CD4-positive, alpha-beta T cell treated with Interleukin-15 for 1 hour (primary cell): ENCODE data around the gene NARF.

ENCODE experiments used
- DNase-seq: peaks from one replicate; pipeline ENCODE4 v3.0.0-alpha.2; 2020

Gene NARF

DNA sequence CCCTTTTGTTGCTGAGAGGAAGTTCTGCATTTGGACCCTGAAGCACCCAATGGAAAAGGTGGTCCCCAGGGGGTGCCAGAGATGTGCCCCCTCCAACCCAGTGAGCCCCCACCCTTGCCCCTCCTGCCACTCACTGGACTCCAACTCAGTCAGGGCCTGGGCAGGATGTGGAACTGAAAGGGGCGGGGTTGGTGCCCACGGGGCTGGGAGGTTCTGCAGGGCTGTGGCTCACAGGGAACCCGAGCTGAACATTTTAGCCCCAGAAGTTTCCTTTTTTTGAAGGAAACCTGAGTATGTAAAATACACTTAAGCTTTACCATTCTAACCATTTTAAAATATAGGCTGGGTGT, 24.4 kb upstream of the NARF start:
- peak; percentile 36 for DNase-seq

DNA sequence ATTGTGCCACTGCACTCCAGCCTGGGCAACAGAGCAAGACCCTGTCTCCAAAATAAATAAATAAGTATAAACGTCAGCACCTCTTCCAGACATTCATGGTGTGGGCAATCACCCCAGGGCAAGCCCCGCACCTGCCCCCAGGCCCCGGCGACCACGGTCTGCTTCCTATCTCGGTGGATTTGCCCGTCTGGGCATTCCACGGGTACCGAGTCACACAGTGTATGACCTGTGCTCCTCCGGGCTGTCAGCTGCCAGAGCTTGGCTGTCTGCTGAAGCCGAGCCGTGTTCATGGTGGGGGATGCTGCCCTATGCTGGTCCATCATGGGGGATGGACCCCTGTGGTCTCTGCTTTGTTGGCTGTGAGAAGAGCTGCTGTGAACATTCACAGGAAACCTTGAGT, 23.4 kb upstream of the NARF start:
- DNase-seq, result no peak

DNA sequence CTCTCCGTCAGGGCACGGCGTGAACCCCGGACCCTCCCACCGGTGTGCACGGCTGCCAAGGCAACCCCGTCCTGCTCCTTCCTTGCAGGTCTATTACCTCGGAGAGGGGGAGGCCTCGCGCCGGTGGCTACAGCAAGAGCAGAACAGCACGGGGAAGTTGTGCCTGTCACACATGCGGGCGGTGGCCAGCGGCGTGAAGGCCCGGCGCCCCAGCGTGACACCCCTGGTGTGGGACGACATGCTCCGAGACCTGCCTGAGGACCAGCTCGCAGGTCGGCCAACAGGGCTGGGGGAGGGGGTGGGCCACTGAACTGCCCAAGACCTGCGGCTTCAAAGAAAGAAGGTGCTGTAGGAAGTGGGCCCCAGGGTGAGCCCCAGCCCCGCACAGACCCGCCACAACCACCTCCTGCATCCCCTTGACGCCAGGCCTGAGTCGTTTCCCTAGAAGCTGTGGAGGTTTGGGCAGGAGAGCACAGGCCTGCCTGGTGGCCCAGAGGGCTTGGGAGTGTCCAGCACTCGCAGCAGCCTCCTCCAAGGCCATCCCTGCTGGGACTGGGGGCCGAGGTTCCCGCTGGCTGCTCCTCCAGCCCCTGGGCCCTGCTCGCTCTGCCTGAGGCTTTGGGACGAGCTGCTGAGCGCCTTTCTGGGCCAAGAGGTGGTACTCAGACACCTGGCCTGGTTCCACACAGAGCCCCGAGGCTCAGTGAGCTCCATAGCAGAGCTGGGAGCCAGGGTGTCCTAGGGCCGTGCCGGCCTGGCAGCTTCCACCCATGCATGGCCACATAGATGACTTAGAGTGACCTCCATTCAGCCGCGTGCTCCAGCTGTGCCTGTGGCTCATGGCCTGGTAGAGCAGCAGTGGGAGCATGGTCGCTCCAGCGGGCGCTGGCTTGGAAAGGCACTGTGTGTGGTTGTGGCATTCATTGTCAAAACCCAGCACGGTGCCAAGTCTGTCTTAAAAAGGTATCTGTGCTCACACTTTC, 22.6 kb upstream of the NARF start:
- DNase-seq, result no peak

DNA sequence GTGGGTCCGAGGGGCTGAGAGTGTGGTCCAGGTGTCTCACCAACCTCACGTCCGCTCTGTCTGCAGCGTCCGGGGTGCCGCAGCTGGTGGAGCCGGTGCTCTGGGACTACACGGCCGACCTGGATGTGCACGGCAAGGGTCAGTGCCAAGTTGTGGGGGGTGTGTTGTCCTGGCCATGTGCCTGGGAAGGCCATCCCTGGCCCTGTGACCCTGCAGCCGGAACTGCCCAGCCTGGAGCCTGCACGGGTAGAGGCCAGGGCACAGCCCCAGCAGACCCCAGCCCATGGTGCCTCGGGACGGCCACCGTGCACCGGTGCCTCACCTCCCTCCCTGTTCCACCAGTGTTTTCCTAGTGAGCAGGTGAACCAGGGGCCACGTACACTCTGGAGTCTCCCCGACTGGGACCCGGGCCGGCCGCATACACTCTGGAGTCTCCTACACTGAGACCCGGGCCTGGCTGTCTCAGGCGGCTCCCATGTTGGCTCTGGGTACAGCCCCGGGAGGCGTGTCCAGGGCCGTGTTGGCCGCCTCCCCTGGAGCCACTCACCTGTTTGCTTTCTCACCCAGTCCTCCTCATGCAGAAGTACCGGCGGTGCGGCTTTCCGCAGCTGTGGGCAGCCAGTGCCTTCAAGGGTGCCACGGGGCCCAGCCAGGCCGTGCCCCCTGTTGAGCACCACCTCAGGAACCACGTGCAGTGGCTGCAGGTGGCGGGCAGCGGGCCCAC, 21.8 kb upstream of the NARF start:
- DNase-seq, result no peak

DNA sequence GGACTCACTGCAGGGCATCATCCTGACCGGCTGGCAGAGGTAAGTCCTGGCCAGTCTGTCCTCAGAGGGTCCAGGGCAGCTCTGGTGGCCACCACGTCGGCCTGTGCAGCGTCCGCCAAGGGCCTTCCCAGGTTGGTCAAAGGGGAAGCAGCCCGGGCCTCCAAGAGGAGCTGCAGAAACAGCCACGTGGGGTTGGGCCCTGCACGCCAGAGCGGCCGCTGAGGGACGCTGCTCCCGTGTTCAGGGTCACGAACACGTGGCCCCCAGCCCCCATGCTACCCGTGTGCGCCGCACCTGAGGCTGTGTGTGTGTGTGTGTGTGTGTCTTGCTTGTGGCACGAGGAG, 21.2 kb upstream of the NARF start:
- no peak for DNase-seq

DNA sequence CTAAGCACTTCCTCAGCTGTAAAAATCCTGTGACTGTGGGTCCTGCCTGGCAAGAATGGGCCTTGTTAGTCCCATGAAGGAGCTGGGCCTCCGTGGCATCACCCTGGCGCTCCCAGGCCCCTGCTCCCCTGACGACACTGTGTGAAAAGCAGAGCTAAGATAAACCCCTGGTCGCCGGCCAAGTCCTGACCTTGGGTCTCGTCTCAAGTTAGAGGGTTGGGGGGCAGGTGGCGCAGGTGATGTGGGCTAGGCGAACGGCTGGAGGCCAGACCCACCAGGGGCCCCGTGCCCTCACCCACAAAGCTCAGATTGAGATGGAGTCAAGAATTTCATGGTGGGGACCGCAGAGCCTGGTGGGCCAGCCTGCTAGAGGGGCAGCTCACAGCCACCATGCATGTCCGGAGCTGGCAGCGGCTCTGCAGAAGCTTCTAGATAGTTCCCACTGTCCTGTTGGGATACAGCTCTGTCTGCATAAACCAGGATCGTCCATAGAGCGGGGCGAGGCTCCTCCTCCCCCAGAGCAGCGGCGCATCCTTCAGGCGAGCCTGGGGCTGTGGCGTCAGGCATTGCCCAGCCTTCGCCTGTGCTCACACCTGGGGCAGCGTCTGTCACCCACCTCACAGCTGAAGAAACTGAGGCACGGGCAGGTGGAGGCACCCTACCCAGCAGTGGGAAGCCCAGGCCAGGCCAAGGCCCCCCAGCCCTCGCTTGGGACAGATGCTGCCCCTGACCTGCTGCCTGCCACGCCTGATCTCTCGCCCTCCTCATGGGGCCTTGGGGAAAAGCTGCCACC, 19.9 kb upstream of the NARF start:
- no peak for DNase-seq

DNA sequence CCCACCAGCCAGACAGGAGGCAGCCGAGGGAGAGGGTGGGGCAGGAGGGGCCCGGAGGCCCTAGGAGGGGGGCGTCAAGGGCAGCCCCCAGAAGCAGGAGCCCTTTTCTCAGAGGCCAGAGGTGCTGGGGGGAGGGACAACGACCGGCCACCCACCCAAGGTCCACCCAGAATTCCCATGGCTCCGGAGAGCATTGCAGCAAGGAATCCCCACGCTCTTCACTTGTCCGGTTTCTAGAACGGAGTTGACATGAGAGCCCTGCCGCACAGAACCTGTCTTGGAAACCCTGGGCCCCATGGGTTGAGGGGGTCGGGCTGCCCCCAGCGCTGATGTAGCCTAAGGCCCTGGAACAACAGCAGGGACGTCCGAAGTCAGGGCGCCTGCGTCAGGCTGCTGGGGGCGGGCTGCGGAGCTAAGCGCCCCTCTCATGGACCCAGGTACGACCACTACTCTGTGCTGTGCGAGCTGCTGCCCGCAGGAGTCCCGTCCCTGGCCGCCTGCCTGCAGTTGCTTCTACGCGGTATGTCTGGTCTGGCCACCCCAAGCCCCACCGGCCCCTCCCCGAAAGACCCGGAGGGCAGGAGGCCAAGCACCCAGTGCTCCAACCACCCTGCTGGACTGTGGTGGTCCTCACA, 19.2 kb upstream of the NARF start:
- DNase-seq, result no peak

DNA sequence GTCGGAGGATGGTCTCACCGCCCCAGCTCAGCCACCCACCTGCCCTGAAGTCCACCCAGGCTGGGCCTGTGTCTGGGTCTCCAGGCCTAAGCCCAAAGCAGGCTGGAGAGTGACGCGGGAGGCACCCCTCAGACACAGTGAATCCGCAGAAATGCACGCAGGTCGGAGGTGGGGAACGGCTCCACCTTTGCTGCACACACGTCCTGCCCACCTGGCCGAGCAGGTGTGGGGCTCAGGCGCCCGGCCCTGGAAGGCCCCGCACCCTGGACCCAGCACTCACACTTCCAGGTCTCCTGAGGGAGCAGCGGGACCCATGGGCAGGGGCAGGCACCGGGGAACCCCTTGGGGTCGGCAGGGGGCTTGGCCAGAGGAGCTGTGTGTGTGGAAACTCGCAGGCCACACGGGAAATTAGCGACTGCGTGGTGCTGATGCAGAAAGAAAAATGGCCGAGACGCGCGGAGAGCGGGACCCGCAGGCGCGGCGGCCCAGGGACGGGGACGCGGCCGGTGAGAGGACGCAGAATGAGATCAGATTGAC, 18.6 kb upstream of the NARF start:
- no peak for DNase-seq

DNA sequence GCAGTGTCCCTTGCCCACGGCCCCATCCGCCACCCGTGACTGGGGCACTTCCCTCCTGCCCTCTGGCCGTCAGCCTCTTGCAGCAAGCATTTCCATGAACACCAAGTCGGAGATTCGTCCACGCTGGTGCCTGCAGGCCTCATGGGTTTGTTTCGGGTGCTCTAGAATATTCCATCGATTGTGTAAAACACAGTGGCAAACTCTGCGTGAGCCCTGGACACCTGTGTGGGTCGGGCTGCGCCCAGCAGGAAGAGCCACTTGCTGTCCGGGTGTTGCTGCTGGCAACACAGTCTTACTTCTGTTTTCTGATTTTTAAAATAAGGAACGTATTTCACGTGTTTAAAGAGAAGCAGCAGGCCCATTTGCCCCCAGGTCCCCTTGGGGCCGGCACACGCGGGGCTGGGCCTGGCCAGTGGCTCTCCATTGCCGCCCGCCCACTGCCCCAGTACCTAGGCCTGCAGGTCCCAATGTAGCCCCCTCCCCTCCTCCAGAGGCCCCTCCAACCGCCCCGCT, 18.0 kb upstream of the NARF start:
- DNase-seq, result no peak

DNA sequence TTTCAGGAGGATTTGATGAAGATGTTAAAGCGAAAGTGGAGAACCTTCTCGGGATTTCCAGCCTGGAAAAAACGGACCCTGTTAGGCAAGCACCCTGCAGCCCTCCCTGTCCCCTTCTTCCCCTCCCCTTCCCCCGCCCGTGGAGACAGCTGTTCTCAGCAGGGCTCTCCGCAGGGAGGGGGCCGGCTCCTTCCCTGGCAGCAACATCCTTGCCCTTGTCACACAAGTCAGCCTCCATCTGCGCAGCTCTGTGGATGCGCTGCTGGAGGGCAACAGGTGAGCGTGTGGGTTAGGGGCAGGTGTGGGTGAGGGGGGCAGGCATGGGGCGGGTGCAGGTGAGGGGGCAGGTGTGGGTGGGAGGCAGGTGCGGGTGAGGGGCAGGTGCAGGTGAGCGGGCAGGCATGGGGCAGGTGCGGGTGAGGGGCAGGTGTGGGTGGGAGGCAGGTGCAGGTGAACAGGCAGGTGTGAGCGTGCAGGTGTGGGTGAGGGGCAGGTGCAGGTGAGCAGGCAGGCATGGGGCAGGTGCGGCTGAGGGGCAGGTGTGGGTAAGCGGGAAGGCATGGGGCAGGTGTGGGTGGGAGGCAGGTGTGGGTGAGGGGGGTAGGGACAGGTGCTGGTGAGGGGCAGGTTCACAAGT, 17.4 kb upstream of the NARF start:
- DNase-seq, result no peak

DNA sequence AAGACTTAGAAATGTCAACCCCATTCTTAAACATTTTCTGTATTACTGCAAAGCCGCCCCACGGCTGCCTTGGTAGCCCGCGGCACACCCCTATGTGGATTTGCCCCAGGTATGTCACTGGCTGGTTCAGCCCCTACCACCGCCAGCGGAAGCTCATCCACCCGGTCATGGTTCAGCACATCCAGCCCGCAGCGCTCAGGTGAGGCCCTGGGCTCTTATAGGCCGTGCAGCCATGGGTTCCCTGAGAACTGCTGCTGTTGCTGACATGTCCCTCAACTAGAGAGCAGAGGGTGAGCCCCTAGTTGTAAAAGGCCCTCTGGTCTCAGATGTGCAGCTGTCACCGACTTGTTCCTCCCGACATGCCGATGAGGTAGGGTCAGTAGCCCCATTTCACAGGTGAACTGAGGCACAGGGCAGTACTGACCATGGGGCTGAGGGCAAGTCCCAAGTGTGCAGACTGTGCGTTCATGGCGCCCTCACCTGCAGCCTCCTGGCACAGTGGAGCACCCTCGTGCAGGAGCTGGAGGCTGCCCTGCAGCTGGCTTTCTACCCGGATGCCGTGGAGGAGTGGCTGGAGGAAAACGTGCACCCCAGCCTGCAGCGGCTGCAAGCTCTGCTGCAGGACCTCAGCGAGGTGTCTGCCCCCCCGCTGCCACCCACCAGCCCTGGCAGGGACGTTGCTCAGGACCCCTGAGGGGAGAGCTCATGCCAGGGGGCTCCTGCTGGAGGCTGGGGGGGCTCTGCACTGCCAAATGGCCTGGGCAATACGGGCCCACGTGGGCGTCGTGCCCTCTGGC, 16.7 kb upstream of the NARF start:
- DNase-seq, result no peak

DNA sequence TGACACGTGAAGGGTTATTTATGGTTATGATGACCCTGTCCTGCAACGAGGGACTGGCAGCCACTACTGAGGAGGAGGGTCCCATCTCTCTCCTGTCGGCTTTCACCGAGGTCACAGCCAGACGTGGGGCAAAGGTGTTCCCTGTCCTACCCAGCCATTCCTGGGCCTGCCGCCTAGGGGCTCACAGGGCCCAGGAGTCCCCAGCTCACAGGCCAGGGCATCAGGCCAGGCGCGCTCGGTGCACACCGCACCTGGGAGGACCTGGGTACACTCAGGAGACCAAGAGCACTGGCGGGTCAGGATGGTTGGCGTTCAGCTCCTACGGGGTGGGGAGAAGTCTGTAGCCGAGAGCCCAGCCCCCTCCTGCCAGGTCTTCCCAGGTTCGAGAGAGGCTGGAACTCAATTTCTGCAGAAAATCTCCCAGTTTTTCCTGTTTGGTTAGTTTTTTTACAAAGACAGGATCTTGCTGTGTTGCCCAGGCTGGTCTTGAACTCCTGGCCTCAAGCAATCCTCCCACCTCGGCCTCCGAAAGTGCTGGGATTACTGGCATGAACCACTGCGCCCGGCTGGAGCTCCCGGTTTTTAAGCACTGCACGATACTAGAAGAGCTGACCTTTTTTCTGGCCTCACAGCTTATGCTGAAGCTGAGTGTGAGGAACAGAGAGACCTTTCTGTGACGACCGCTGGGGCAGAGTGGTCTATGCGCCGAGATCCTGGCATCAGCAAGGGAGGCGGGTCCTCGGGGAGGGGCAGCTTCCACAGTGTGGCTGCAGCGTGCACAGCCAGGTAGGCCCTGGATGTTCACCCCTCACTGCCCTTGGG, 15.7 kb upstream of the NARF start:
- DNase-seq, result no peak

DNA sequence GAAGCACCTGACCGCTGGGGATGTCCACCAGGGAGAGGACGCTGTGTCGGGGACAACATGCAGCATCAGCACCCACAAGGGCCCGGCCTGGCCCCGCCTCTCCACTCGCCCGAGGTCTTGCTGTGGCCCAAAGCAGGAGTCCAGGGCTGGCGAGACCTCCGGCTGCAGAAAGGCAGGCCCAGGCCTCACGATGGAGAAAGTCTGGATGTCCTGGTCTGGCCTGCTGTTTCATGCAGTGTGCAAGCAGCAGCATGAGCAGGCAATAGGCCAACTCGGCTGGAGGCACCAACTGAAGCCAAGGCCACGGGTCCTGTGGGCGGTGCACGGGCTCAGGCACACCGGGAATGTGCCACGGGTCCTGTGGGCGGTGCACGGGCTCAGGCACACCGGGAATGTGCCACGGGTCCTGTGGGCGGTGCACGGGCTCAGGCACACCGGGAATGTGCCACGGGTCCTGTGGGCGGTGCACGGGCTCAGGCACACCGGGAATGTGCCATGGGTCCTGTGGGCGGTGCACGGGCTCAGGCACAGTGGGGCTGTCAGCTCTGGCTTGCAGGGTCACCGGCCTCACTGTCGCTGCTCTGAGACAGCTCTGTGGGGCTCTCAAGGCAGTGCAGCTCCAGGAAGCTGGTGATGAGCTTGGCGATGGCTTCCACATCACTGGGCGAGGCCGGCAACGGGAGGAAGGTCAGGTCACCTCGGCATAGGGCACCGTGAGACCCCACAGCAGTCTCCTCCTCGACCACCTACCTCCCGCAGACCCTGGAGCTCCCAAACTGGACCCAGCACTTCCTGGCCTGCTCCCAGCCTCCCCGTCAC, 14.9 kb upstream of the NARF start:
- DNase-seq, result no peak

DNA sequence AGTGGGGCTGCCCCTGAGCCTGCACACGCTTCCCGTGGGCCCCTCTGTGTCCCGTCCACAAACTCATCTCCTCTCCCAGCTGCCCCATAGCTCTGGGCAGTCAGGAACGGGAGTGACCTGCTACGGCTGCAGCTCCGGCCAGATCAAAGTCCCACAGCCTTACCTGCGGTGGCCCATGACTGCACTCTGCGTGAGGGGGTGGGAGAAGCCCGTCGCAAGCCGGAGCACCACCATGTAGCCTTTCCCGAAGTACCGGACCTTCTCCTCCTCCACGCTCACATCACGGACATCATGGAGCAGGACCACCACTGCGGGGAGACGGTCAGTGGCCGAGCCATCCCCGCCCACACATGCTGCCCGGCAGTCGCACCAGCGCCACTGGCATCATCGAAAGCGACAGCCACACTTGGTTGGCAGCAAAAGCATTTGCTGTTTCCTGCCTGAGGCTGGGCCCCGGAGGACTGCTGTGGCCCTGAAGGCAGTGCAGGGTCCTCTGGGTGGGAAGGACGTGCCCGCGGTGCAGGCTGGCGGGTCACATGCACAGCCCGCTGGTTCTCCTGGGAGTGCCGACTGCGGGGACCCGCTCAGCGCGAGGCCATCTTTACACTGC, 14.2 kb upstream of the NARF start:
- no peak for DNase-seq

DNA sequence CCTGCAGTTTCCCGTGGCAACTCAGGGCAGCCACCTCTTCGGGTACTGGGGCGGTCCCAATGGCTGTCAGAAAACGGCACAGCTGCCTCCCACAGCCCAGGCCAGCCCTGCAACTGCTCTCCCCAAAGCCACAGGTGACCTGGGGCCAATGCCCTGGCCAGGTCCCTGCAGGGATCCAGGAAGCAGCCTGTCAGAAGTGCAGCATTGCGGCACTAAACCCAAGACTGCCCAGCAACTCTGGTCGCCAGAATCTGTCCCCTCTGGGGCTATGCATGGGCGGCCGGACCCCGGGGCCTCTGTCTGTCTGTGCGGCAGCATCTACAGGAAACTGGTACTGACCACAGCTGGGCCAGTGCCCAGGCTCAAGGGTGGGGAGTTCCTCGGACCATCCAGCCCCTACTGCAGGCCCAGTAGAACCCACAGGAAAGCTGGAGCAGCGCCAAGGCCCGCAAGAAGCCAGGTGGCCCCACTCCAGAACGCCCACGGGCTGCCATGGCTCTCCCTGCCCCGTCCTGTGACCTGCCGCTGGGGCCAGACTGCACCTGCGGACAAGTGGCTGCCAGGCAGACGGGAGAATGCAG, 13.5 kb upstream of the NARF start:
- DNase-seq, result no peak

DNA sequence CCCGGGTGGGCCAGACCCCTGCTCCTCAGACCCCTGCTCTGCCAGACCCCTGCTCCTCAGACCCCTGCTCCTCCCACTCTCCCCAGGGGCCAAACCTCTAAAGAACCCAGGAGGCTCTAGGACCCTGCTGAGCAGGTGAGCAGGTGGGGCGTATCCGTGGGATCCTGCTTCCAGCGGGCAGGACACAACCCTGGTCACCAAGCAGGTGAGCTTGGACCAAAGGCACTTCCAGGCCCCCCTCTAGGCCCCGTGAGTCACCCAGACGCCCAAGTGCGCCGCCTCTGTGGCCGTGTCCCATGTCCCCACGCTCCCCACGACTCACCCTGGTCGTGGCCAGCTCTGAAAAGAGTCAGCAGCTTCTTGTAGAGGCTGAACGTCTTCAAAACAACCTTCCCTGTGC, 13.0 kb upstream of the NARF start:
- no peak for DNase-seq

DNA sequence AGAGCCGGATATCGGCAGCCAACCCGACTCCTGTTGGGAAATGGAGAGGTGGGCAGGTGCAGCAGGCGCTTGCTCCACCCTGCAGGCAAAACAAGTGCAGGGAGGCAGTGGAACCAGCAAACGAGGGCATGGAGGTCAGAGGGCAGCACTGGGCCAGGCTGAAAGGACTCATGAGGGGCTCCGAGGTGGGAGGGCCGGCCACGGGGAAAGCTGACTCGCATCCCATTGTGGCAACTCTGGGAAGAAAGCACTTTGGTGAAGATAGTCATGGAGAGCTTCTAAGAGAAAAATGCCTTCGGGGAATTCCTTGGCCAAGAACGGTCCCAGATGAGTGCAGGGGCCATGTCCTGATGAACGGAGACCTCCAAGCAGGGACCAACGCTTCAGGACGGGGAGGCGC, 12.4 kb upstream of the NARF start:
- no peak for DNase-seq

DNA sequence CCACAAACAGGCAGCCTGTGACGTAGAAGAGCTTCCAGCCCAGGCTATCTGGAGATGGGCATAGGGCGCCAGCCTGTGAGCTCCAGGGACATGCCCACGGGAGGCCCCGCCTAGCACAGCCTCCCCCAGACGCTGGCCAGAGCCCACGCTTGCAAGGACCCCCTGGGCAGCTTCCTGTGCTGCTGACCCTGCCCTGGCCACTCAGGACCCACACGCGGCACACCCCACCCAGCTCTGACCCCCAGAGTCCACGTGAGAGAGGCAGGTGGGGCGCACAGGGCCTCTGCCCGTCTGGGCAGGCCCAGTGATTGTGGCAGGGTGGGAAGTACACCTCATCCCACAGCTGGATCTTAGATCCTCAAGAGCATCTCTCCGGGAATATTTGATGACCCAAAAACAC, 11.9 kb upstream of the NARF start:
- no peak for DNase-seq

DNA sequence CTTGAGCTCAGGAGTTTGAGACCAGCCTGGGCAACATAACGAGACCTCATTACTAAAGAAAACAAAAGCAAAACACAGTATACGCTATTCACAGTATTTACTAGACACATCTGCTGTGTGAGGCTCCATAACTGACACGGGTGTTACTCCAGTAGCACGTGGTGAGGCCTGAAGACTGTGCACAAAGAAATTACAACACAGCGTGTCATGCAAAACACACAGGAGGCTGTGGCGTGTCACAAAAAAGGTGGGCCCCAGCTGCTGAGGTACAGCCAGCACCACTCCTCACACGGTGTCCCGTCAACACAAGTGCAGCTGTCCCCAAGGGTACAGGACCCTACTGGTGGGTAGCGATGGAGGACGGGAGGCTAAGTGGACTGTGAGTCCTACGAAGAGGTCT, 10.7 kb upstream of the NARF start:
- no peak for DNase-seq
